Activated T-cell treated with anti-CD3 and anti-CD28 coated beads for 48 hours (primary cell): ENCODE results near the gene FKBP11.
A peak's percentile ranks its signal among the peaks of the same experiment; 100 is the strongest.

Source experiments
- DNase-seq: peaks from one replicate; pipeline ENCODE4 v3.0.0-alpha.2; 2020; ENCODE audit warnings: low read depth

The FKBP11 gene

GRCh38 chr12:48925304-48926011 is at the start of gene FKBP11:
TSS of gene FKBP11 (minus strand) at chr12:48925492. CDS start at chr12:48925428, 64 bp downstream.
- peak; percentile 69 for DNase-seq

GRCh38 chr12:48973941-48974673 is 48.8 kb upstream of the FKBP11 start:
- peak; percentile 35 for DNase-seq

- DNase-seq = no peak
Observed at GRCh38 chr12:48973531-48973930, 48.2 kb upstream of the FKBP11 start.

- no peak for DNase-seq
Observed at GRCh38 chr12:48972952-48973483, 47.7 kb upstream of the FKBP11 start.

GRCh38 chr12:48972213-48972951 is 47.1 kb upstream of the FKBP11 start:
- DNase-seq = peak; percentile 57

- DNase-seq = no peak
Observed at GRCh38 chr12:48970702-48971334, 45.5 kb upstream of the FKBP11 start.

- DNase-seq = no peak
Observed at GRCh38 chr12:48969833-48970701, 44.8 kb upstream of the FKBP11 start.

- DNase-seq = no peak
Observed at GRCh38 chr12:48969160-48969771, 44.0 kb upstream of the FKBP11 start.

GRCh38 chr12:48968467-48968866 is 43.2 kb upstream of the FKBP11 start:
- no peak for DNase-seq

GRCh38 chr12:48967991-48968390 is 42.7 kb upstream of the FKBP11 start:
- no peak for DNase-seq

GRCh38 chr12:48966177-48966895 is 41.0 kb upstream of the FKBP11 start:
- no peak for DNase-seq

- no peak for DNase-seq
Observed at GRCh38 chr12:48965298-48965838, 40.1 kb upstream of the FKBP11 start.

GRCh38 chr12:48961801-48962200 is 36.5 kb upstream of the FKBP11 start:
- DNase-seq = no peak

GRCh38 chr12:48961331-48961730 is 36.0 kb upstream of the FKBP11 start:
- no peak for DNase-seq

- DNase-seq = no peak
Observed at GRCh38 chr12:48960834-48961233, 35.5 kb upstream of the FKBP11 start.

- DNase-seq = no peak
Observed at GRCh38 chr12:48958049-48958388, 32.7 kb upstream of the FKBP11 start.

GRCh38 chr12:48957141-48958048 is 32.1 kb upstream of the FKBP11 start, which contains the start of gene ARF3:
TSS of gene ARF3 (minus strand) at chr12:48957487. CDS start at chr12:48941095, 16,392 bp downstream.
- DNase-seq = peak; percentile 91

- DNase-seq = no peak
Observed at GRCh38 chr12:48956279-48957140, 31.2 kb upstream of the FKBP11 start.
